Thymus (tissue), 11 donors: ENCODE data around the gene LRFN4. TPM values are rescaled to one million over a fixed set of nuclear protein-coding genes. Genes with fewer than 3 reads are reported as not detected.
A peak's percentile ranks its signal among the peaks of the same experiment; 100 is the strongest.

ENCODE experiments used
- DNase-seq, 9 donors: peaks; one replicate each; pipeline ENCODE4 v3.0.0-alpha.2; 2013; ENCODE audit warnings: low spot score in 9 of 9, low read depth in 6 of 9, missing footprints in 1 of 9
- H3K27ac ChIP-seq, 2 donors: one replicate each; pipeline ENCODE4 v1.5.1; 2013; ENCODE audit warnings: control low read depth in 1 of 2, low read depth in 1 of 2, low read length in 1 of 2, mild to moderate bottlenecking in 1 of 2, moderate library complexity in 1 of 2
- H3K27me3 ChIP-seq, 2 donors: one replicate each; pipeline ENCODE4 v1.5.1; 2013; ENCODE audit warnings: low read length in 1 of 2; ENCODE audit not compliant: control insufficient read depth in 2 of 2, insufficient read depth in 1 of 2
- H3K36me3 ChIP-seq, 2 donors: one replicate each; pipeline ENCODE4 v1.5.1; 2013; ENCODE audit warnings: low read length in 1 of 2, mild to moderate bottlenecking in 1 of 2, moderate library complexity in 1 of 2; ENCODE audit not compliant: control insufficient read depth in 2 of 2, insufficient read depth in 2 of 2
- H3K4me1 ChIP-seq, 2 donors: one replicate each; pipeline ENCODE4 v1.5.1; 2013; ENCODE audit warnings: low read length in 2 of 2; ENCODE audit not compliant: control insufficient read depth in 2 of 2, insufficient read depth in 2 of 2
- H3K4me3 ChIP-seq, 2 donors: one replicate each; pipeline ENCODE4 v1.5.1; 2013; ENCODE audit warnings: low read length in 2 of 2, control low read depth in 1 of 2, mild to moderate bottlenecking in 1 of 2
- H3K9me3 ChIP-seq, 2 donors: one replicate each; pipeline ENCODE4 v1.5.1; 2013; ENCODE audit warnings: low read length in 1 of 2, mild to moderate bottlenecking in 1 of 2; ENCODE audit not compliant: control insufficient read depth in 2 of 2, insufficient read depth in 1 of 2
- WGBS: extraction: QIAGEN DNeasy Blood & Tissue Kit; methylation state at CpG from one replicate; pipeline ENCODE4 v1.1.7; 2013; 5-methylcytosine and 5-hydroxymethylcytosine counted together
- polyA plus RNA-seq: library from polyadenylated mRNA; stranded (reverse); fragments of 200-250 nt; gene quantifications from one replicate; pipeline ENCODE4 v1.2.3, GENCODE V29; 2013
- total RNA-seq: library from RNA; stranded (reverse); fragments of 120-200 nt; gene quantifications from one replicate; pipeline ENCODE4 v1.2.4, GENCODE V29; 2013
- donor health status: healthy.

The LRFN4 gene
- total and polyA plus RNA-seq, 2 donors: 10.7 to 20.1 TPM

GRCh38 chr11:66879999-66880398 lies 23.1 kb downstream of the LRFN4 start:
- 97% methylated on average over 8 of the region's 8 CpGs for WGBS
- Histone ChIP-seq H3K4me3 (no peak overlapping the region), H3K36me3 (no peaks in the 10 kb centered on the region), H3K27ac (no peak overlapping the region), H3K9me3 (no peaks in the 10 kb centered on the region), H3K27me3 (peaks cover 0 to 2% of the 10 kb centered on the region in 2 donors), H3K4me1 (peaks cover 17 to 30% of the 10 kb centered on the region in 2 donors)
- DNase-seq: no peak

- H3K4me1 ChIP-seq: peaks cover 17 to 30% of the 10 kb centered on the region in 2 donors
- no peaks in the 10 kb centered on the region for H3K36me3 ChIP-seq
- no peak overlapping the region for H3K4me3 ChIP-seq
- peak overlapping the region in 1 of 2 donors; percentile 43 for H3K27ac ChIP-seq
- no peaks in the 10 kb centered on the region for H3K27me3 ChIP-seq
- DNase-seq: peak in 5 of 9 donors; percentile 18 to 68 (median 23)
- no peaks in the 10 kb centered on the region for H3K9me3 ChIP-seq
- WGBS: 28% methylated on average over 14 of the region's 14 CpGs
Measured at GRCh38 chr11:66880496-66881450, 23.9 kb downstream of the LRFN4 start.

GRCh38 chr11:66881451-66881835 lies 24.6 kb downstream of the LRFN4 start:
- H3K9me3 ChIP-seq: no peaks in the 10 kb centered on the region
- no peaks in the 10 kb centered on the region for H3K36me3 ChIP-seq
- H3K4me3 ChIP-seq: no peak overlapping the region
- no peaks in the 10 kb centered on the region for H3K27me3 ChIP-seq
- WGBS: 95% methylated on average over 10 of the region's 10 CpGs
- DNase-seq: no peak
- H3K4me1 ChIP-seq: peaks cover 17 to 30% of the 10 kb centered on the region in 2 donors
- no peak overlapping the region for H3K27ac ChIP-seq

GRCh38 chr11:66881927-66882452 lies 25.1 kb downstream of the LRFN4 start:
- H3K9me3 ChIP-seq: no peaks in the 10 kb centered on the region
- no peak for DNase-seq
- no peak overlapping the region for H3K27ac ChIP-seq
- H3K4me3 ChIP-seq: no peak overlapping the region
- H3K36me3 ChIP-seq: no peaks in the 10 kb centered on the region
- no peaks in the 10 kb centered on the region for H3K27me3 ChIP-seq
- peaks cover 17 to 30% of the 10 kb centered on the region in 2 donors for H3K4me1 ChIP-seq
- 95% methylated on average over 9 of the region's 9 CpGs for WGBS

- Histone ChIP-seq H3K27me3 (no peaks in the 10 kb centered on the region), H3K27ac (no peak overlapping the region), H3K4me3 (no peak overlapping the region), H3K36me3 (no peaks in the 10 kb centered on the region), H3K9me3 (no peaks in the 10 kb centered on the region), H3K4me1 (peaks cover 17 to 30% of the 10 kb centered on the region in 2 donors)
- 83% methylated on average over 14 of the region's 14 CpGs for WGBS
- no peak for DNase-seq
Measured at GRCh38 chr11:66882561-66883015, 25.7 kb downstream of the LRFN4 start.

DNA sequence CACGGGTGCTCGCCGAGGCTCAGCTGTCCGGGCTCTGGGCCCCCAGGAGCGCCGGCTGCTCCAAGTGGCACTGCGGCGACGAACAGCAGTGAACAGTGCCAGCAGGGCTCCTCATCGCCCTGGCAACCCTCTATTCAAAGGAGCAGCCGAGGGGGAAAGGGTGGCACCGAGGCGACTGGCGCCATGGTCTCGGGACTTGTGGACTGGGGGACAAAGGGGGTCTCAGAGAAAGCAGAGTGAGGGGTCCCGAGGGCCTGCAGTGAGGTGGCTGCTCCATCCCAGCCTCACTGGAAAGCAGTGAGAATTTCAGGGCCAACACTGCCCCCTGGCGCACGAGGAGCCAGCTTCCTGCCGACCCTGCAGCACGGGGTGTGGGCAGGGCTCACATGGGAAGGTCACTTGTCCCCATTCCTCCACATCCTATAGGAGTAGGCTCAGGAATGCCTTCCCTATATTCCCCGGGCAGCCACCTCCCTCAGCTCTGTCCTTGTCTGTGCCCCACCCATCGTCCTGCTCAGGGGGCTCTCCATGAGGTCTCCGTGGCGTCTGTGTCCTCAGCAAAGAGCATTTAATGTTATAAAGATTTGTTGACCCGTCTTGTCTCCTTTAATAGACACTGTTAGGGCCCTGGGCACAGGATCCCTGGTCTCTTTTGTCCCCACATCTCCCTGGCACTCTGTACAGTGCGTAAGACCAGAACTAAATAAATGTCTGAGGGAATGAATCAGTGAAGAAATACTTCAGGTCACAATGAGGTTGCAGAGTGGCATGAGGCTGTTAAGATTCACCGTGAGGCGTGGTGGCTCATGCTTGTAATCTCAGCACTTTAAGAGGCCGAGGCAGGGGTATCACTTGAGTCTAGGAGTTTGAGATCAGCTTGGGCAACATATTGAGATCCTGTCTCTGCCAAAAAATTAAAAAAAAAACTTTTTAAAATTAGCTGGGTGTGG lies 26.4 kb downstream of the LRFN4 start:
- Histone ChIP-seq H3K4me3 (no peak overlapping the region), H3K36me3 (no peaks in the 10 kb centered on the region), H3K27ac (no peak overlapping the region), H3K4me1 (peaks cover 17 to 30% of the 10 kb centered on the region in 2 donors), H3K27me3 (no peaks in the 10 kb centered on the region), H3K9me3 (no peaks in the 10 kb centered on the region)
- DNase-seq: peak in 6 of 9 donors; percentile 29 to 67 (median 56)
- WGBS: 66% methylated on average over 29 of the region's 29 CpGs

GRCh38 chr11:66884443-66884842 lies 27.6 kb downstream of the LRFN4 start:
- Histone ChIP-seq H3K9me3 (no peaks in the 10 kb centered on the region), H3K36me3 (no peaks in the 10 kb centered on the region), H3K27me3 (no peaks in the 10 kb centered on the region), H3K27ac (no peak overlapping the region), H3K4me3 (no peak overlapping the region), H3K4me1 (peaks cover 17 to 27% of the 10 kb centered on the region in 2 donors)
- no peak for DNase-seq
- WGBS: 98% methylated on average over 4 of the region's 4 CpGs

GRCh38 chr11:66885469-66885868 lies 28.6 kb downstream of the LRFN4 start:
- H3K27ac ChIP-seq: no peak overlapping the region
- no peaks in the 10 kb centered on the region for H3K36me3 ChIP-seq
- no peaks in the 10 kb centered on the region for H3K9me3 ChIP-seq
- DNase-seq: no peak
- 97% methylated on average over 4 of the region's 4 CpGs for WGBS
- H3K4me3 ChIP-seq: no peak overlapping the region
- peaks cover 12 to 18% of the 10 kb centered on the region in 2 donors for H3K4me1 ChIP-seq
- no peaks in the 10 kb centered on the region for H3K27me3 ChIP-seq
